ENCODE measurements around the gene CUX1.

The CUX1 gene

DNA sequence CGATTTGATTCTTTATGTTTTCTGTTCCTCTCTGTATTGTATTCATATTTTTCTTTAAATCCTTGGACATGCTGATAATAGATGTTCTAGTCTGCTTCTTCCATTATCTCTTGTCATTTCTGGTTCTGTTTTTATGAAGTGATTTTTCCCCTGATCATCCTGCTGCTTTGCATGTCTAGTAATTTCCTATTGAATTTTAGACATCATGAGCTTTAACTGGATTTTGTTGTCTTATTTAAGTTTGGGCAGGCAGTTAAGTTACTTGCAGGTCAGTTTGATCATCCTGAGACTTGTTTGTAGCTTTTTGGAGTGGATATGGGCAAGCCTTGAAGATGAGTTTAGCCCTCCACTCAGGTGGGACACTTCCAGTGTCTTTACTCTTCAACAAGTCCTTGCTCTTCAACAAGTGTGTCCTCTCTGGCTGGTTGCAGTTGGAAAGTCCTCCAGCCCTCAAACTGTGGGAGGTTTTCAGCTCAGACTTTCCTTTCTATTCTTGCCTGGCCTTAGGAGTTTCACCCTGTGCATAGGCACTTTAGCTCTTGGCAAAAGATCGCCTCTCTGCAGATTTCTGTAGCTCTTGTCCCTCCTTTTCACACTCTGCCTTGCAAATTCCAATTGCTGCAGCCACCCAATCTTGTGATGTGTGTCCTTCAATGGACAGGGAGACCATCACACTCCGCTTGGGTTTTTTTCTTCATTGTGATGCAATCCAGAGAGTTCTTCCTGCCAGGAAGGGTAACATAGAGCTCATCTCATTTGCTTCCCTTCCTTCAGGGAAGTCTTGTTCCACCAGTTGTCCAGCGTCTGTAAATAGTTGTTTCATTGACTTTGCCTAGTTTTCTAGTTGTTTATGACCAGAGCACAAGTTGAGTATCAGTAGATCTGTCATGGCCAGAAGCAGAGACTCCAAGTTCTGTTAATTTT lies 272.0 kb downstream of the CUX1 start:
- ATAC-seq, result no peak
- no peak for TF ChIP-seq PATZ1 (CRISPR knock-in tag; IDR thresholded peaks at IDR 0.05; ENCODE audit: borderline replicate concordance)
- no peak for TF ChIP-seq ZNF70 (CRISPR knock-in tag; IDR thresholded peaks at IDR 0.05)
- TF ChIP-seq ZFP3 (CRISPR knock-in tag; IDR thresholded peaks at IDR 0.05), result no peak
- no peak for TF ChIP-seq ZC3H10 (CRISPR knock-in tag; IDR thresholded peaks at IDR 0.05)
- no peak for TF ChIP-seq TCF4 (CRISPR knock-in tag; IDR thresholded peaks at IDR 0.05; ENCODE audit: borderline replicate concordance)
- TF ChIP-seq, protein P1, sequence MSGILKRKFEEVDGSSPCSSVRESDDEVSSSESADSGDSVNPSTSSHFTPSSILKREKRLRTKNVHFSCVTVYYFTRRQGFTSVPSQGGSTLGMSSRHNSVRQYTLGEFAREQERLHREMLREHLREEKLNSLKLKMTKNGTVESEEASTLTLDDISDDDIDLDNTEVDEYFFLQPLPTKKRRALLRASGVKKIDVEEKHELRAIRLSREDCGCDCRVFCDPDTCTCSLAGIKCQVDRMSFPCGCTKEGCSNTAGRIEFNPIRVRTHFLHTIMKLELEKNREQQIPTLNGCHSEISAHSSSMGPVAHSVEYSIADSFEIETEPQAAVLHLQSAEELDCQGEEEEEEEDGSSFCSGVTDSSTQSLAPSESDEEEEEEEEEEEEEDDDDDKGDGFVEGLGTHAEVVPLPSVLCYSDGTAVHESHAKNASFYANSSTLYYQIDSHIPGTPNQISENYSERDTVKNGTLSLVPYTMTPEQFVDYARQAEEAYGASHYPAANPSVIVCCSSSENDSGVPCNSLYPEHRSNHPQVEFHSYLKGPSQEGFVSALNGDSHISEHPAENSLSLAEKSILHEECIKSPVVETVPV (CRISPR knock-in tag; IDR thresholded peaks at IDR 0.05), result no peak
- TF ChIP-seq CSDC2 (CRISPR knock-in tag; IDR thresholded peaks at IDR 0.05), result no peak
- no peak for TF ChIP-seq ISL1 (CRISPR knock-in tag; IDR thresholded peaks at IDR 0.05)
- TF ChIP-seq TOX (CRISPR knock-in tag; IDR thresholded peaks at IDR 0.05; ENCODE audit: borderline replicate concordance), result no peak
- no peak for TF ChIP-seq OSR1 (CRISPR knock-in tag; IDR thresholded peaks at IDR 0.05)
- TF ChIP-seq ESRRG (CRISPR knock-in tag; IDR thresholded peaks at IDR 0.05), result no peak
- no peak for TF ChIP-seq ZNF565 (CRISPR knock-in tag; conservative IDR thresholded peaks at IDR 0.05; ENCODE audit: low read depth)
- TF ChIP-seq, protein P2, sequence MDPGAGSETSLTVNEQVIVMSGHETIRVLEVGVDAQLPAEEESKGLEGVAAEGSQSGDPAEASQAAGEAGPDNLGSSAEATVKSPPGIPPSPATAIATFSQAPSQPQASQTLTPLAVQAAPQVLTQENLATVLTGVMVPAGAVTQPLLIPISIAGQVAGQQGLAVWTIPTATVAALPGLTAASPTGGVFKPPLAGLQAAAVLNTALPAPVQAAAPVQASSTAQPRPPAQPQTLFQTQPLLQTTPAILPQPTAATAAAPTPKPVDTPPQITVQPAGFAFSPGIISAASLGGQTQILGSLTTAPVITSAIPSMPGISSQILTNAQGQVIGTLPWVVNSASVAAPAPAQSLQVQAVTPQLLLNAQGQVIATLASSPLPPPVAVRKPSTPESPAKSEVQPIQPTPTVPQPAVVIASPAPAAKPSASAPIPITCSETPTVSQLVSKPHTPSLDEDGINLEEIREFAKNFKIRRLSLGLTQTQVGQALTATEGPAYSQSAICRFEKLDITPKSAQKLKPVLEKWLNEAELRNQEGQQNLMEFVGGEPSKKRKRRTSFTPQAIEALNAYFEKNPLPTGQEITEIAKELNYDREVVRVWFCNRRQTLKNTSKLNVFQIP (CRISPR knock-in tag; IDR thresholded peaks at IDR 0.05; ENCODE audit: borderline replicate concordance, low read depth), result no peak
- no peak for TF ChIP-seq BACH2 (CRISPR knock-in tag; IDR thresholded peaks at IDR 0.05; ENCODE audit: borderline replicate concordance)
- no peak for TF ChIP-seq SNAI2 (CRISPR knock-in tag; IDR thresholded peaks at IDR 0.05)

GRCh38 chr7:102093599-102094315 lies 276.3 kb downstream of the CUX1 start:
- TF ChIP-seq TCF4 (CRISPR knock-in tag; IDR thresholded peaks at IDR 0.05; ENCODE audit: borderline replicate concordance) (no peak), ZFP3 (CRISPR knock-in tag; IDR thresholded peaks at IDR 0.05) (no peak), ARNTL (CRISPR knock-in tag; IDR thresholded peaks at IDR 0.05; ENCODE audit: borderline replicate concordance, low read depth) (no peak), RARB (CRISPR knock-in tag; IDR thresholded peaks at IDR 0.05) (no peak), ZNF8 (CRISPR knock-in tag; IDR thresholded peaks at IDR 0.05) (no peak), CSDC2 (CRISPR knock-in tag; IDR thresholded peaks at IDR 0.05) (no peak), ZC3H10 (CRISPR knock-in tag; IDR thresholded peaks at IDR 0.05) (no peak), OSR1 (CRISPR knock-in tag; IDR thresholded peaks at IDR 0.05) (no peak), TOX (CRISPR knock-in tag; IDR thresholded peaks at IDR 0.05; ENCODE audit: borderline replicate concordance) (no peak), TSHZ2 (CRISPR knock-in tag; IDR thresholded peaks at IDR 0.05) (no peak), GLIS3 (CRISPR knock-in tag; IDR thresholded peaks at IDR 0.05) (no peak), ISL1 (CRISPR knock-in tag; IDR thresholded peaks at IDR 0.05) (no peak)
- TF ChIP-seq, protein P3, sequence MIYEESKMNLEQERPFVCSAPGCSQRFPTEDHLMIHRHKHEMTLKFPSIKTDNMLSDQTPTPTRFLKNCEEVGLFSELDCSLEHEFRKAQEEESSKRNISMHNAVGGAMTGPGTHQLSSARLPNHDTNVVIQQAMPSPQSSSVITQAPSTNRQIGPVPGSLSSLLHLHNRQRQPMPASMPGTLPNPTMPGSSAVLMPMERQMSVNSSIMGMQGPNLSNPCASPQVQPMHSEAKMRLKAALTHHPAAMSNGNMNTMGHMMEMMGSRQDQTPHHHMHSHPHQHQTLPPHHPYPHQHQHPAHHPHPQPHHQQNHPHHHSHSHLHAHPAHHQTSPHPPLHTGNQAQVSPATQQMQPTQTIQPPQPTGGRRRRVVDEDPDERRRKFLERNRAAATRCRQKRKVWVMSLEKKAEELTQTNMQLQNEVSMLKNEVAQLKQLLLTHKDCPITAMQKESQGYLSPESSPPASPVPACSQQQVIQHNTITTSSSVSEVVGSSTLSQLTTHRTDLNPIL (CRISPR knock-in tag; IDR thresholded peaks at IDR 0.05; ENCODE audit: low read depth), result no peak
- TF ChIP-seq, protein P1 (CRISPR knock-in tag; IDR thresholded peaks at IDR 0.05), result no peak
- TF ChIP-seq, protein P2 (CRISPR knock-in tag; IDR thresholded peaks at IDR 0.05; ENCODE audit: borderline replicate concordance, low read depth), result no peak
- no peak for ATAC-seq

Data from SK-N-SH treated with all-trans-retinoic acid at 6 μM for 48 hours (cell line).